Erythroblast (primary cell): ENCODE results near the gene MT1E.

Source experiments
- GATA1 ChIP-seq: IDR thresholded peaks from 2 replicates; pipeline ENCODE4 v1.6.1; 2011; ENCODE audit warnings: low read depth, mild to moderate bottlenecking, control low read depth, low read length, moderate library complexity
- POLR2A ChIP-seq: IDR thresholded peaks from 2 replicates; pipeline ENCODE4 v1.6.1; 2011; ENCODE audit warnings: mild to moderate bottlenecking, low read length

GRCh38 chr16:56610609-56611111 lies 14.9 kb upstream of the MT1E start:
- TF ChIP-seq POLR2A (no peak), GATA1 (no peak)
